Liver (tissue), 9 donors: ENCODE results near the gene METRN. TPM values are rescaled to one million over a fixed set of nuclear protein-coding genes. Genes with fewer than 3 reads are reported as not detected.

ENCODE experiments used
- DNase-seq: peaks from one replicate; pipeline ENCODE4 v3.0.0-alpha.2; 2017; ENCODE audit warnings: low spot score
- H3K27ac ChIP-seq, 2 donors: one replicate each; pipeline ENCODE4 v1.7.0; 2013; ENCODE audit warnings: inconsistent platforms in 2 of 2, low read length in 2 of 2, control low read depth in 1 of 2, low read depth in 1 of 2, mild to moderate bottlenecking in 1 of 2
- H3K27me3 ChIP-seq, 4 donors: one replicate each; pipeline versions ENCODE4 v1.6.1 to v1.7.0; 2013; ENCODE audit warnings: low read length in 3 of 4, inconsistent platforms in 1 of 4, mild to moderate bottlenecking in 1 of 4, moderate library complexity in 1 of 4; ENCODE audit not compliant: control insufficient read depth in 4 of 4, insufficient read depth in 4 of 4
- H3K36me3 ChIP-seq, 4 donors: one replicate each; pipeline versions ENCODE4 v1.6.1 to v1.7.0; 2013; ENCODE audit warnings: low read length in 3 of 4, mild to moderate bottlenecking in 3 of 4, low read depth in 1 of 4, moderate library complexity in 1 of 4; ENCODE audit not compliant: control insufficient read depth in 4 of 4, insufficient read depth in 3 of 4
- H3K4me1 ChIP-seq, 4 donors: one replicate each; pipeline versions ENCODE4 v1.6.1 to v1.7.0; 2013; ENCODE audit warnings: low read length in 3 of 4, mild to moderate bottlenecking in 3 of 4, moderate library complexity in 1 of 4; ENCODE audit not compliant: control insufficient read depth in 4 of 4, insufficient read depth in 4 of 4
- H3K4me3 ChIP-seq, 3 donors: one replicate each; pipeline versions ENCODE4 v1.6.1 to v1.7.0; 2013; ENCODE audit warnings: low read length in 3 of 3, control low read depth in 1 of 3, low read depth in 1 of 3, mild to moderate bottlenecking in 1 of 3
- H3K9ac ChIP-seq, 2 donors: one replicate each; pipeline ENCODE4 v1.7.0; 2013; ENCODE audit warnings: low read length in 2 of 2, mild to moderate bottlenecking in 2 of 2, moderate library complexity in 2 of 2, control low read depth in 1 of 2, low read depth in 1 of 2
- H3K9me3 ChIP-seq, 4 donors: one replicate each; pipeline versions ENCODE4 v1.6.1 to v1.7.0; 2013; ENCODE audit warnings: low read length in 3 of 4; ENCODE audit not compliant: control insufficient read depth in 4 of 4
- ATF3 ChIP-seq: IDR thresholded peaks from 2 replicates; pipeline ENCODE4 v1.6.1; 2016; ENCODE audit warnings: antibody characterized with exemption
- EGR1 ChIP-seq, 2 donors: IDR thresholded peaks; 2 replicates each; pipeline ENCODE4 v1.6.1; 2016 to 2018; ENCODE audit warnings: antibody characterized with exemption in 2 of 2, low read depth in 2 of 2
- FOXA1 ChIP-seq: IDR thresholded peaks from 2 replicates; pipeline ENCODE4 v1.6.1; 2016; ENCODE audit warnings: antibody characterized with exemption
- FOXA2 ChIP-seq: IDR thresholded peaks from 2 replicates; pipeline ENCODE4 v1.6.1; 2016; ENCODE audit warnings: antibody characterized with exemption
- GABPA ChIP-seq, 2 donors: IDR thresholded peaks in 1 of 2; conservative IDR thresholded peaks in 1 of 2; 2 replicates each; pipeline ENCODE4 v1.6.1; 2016; ENCODE audit warnings: antibody characterized with exemption in 2 of 2, mild to moderate bottlenecking in 1 of 2, moderate library complexity in 1 of 2
- HNF4A ChIP-seq, 2 donors: conservative IDR thresholded peaks; 2 replicates each; pipeline ENCODE4 v1.6.1; 2016; ENCODE audit warnings: antibody characterized with exemption in 2 of 2, mild to moderate bottlenecking in 2 of 2
- HNF4G ChIP-seq: IDR thresholded peaks from 2 replicates; pipeline ENCODE4 v1.6.1; 2016; ENCODE audit warnings: antibody characterized with exemption
- JUND ChIP-seq, 2 donors: IDR thresholded peaks; 2 replicates each; pipeline ENCODE4 v1.6.1; 2016; ENCODE audit warnings: antibody characterized with exemption in 2 of 2
- NR2F2 ChIP-seq: IDR thresholded peaks from 2 replicates; pipeline ENCODE4 v1.6.1; 2016; ENCODE audit warnings: antibody characterized with exemption
- RAD21 ChIP-seq, 2 donors: IDR thresholded peaks; 2 replicates each; pipeline ENCODE4 v1.6.1; 2016; ENCODE audit warnings: antibody characterized with exemption in 2 of 2, mild to moderate bottlenecking in 2 of 2
- RXRA ChIP-seq, 2 donors: IDR thresholded peaks; 2 replicates each; pipeline ENCODE4 v1.6.1; 2017 to 2018; ENCODE audit warnings: antibody characterized with exemption in 2 of 2, mild to moderate bottlenecking in 1 of 2
- SP1 ChIP-seq: IDR thresholded peaks from 2 replicates; pipeline ENCODE4 v1.6.1; 2018; ENCODE audit warnings: antibody characterized with exemption, mild to moderate bottlenecking
- TAF1 ChIP-seq: conservative IDR thresholded peaks from 2 replicates; pipeline ENCODE4 v1.6.1; 2016; ENCODE audit warnings: antibody characterized with exemption, mild to moderate bottlenecking
- YY1 ChIP-seq: IDR thresholded peaks from 2 replicates; pipeline ENCODE4 v1.6.1; 2016; ENCODE audit warnings: antibody characterized with exemption, mild to moderate bottlenecking
- ZBTB33 ChIP-seq: IDR thresholded peaks from 2 replicates; pipeline ENCODE4 v1.6.1; 2016; ENCODE audit warnings: antibody characterized with exemption
- WGBS: extraction: QIAGEN DNeasy Blood & Tissue Kit; methylation state at CpG from one replicate; pipeline ENCODE4 v1.1.7; 2013; 5-methylcytosine and 5-hydroxymethylcytosine counted together
- polyA plus RNA-seq, 2 donors: library from polyadenylated mRNA; stranded (reverse) in 1 of 2; unstranded in 1 of 2; fragments of 200-250 nt in 1 of 2; fragments of >200 nt in 1 of 2; fragmentation: Nextera tagmentation in 1 of 2; extraction: Ambion mirVana in 1 of 2; gene quantifications; one replicate each; pipeline versions ENCODE4 v1.2.1 to v1.2.3, GENCODE V29; 2013 to 2015
- total RNA-seq, 2 donors: library from RNA; depleted of rRNA; stranded (reverse); fragments of >200 nt; gene quantifications; one replicate each; pipeline ENCODE4 v1.2.3, GENCODE V29; 2014
- TF ChIP-seq, protein P1 (sequence below): IDR thresholded peaks from 2 replicates; pipeline ENCODE4 v1.6.1; 2016; ENCODE audit warnings: antibody characterized with exemption, mild to moderate bottlenecking
- TF ChIP-seq, protein P2 (sequence below): fragments of 150-350 bp; IDR thresholded peaks from 2 replicates; pipeline ENCODE4 v1.5.1; 2017; ENCODE audit warnings: improper control_type of control experiment, low read depth, low read length; ENCODE audit not compliant: missing input control
- TF ChIP-seq, protein P3 (sequence below): IDR thresholded peaks from 2 replicates; pipeline ENCODE4 v1.6.1; 2016; ENCODE audit warnings: antibody characterized with exemption
- donor health status: healthy.
- donor health status: healthy.
- donor health status: healthy.
- donor health status: healthy.
- donor health status: healthy.

Gene METRN
- total and polyA plus RNA-seq, 4 donors: 4.6 to 22.9 (median 7.1) TPM

- TF ChIP-seq TAF1 (no peak), FOXA1 (no peak), YY1 (no peak), RXRA (IDR thresholded peaks at IDR 0.05) (no peak), HNF4G (no peak)
Measured at GRCh38 chr16:746637-747036, 31.7 kb downstream of the METRN start (continued).

- no peak overlapping the region for H3K4me3 ChIP-seq
- no peak overlapping the region for H3K9ac ChIP-seq
- 80% methylated on average over 39 of the region's 39 CpGs for WGBS
- H3K36me3 ChIP-seq: no peaks in the 10 kb centered on the region
- no peak for DNase-seq
- TF ChIP-seq, protein P1, sequence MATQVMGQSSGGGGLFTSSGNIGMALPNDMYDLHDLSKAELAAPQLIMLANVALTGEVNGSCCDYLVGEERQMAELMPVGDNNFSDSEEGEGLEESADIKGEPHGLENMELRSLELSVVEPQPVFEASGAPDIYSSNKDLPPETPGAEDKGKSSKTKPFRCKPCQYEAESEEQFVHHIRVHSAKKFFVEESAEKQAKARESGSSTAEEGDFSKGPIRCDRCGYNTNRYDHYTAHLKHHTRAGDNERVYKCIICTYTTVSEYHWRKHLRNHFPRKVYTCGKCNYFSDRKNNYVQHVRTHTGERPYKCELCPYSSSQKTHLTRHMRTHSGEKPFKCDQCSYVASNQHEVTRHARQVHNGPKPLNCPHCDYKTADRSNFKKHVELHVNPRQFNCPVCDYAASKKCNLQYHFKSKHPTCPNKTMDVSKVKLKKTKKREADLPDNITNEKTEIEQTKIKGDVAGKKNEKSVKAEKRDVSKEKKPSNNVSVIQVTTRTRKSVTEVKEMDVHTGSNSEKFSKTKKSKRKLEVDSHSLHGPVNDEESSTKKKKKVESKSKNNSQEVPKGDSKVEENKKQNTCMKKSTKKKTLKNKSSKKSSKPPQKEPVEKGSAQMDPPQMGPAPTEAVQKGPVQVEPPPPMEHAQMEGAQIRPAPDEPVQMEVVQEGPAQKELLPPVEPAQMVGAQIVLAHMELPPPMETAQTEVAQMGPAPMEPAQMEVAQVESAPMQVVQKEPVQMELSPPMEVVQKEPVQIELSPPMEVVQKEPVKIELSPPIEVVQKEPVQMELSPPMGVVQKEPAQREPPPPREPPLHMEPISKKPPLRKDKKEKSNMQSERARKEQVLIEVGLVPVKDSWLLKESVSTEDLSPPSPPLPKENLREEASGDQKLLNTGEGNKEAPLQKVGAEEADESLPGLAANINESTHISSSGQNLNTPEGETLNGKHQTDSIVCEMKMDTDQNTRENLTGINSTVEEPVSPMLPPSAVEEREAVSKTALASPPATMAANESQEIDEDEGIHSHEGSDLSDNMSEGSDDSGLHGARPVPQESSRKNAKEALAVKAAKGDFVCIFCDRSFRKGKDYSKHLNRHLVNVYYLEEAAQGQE: no peak
- TF ChIP-seq EGR1 (IDR thresholded peaks at IDR 0.05; ENCODE audit: low read depth in 2 of 2) (no peak), YY1 (no peak), GABPA (IDR thresholded peaks at IDR 0.05 in 1 of 2, conservative IDR thresholded peaks at IDR 0.05 in 1 of 2) (no peak), FOXA1 (no peak), ZBTB33 (no peak), NR2F2 (no peak), ATF3 (no peak), JUND (IDR thresholded peaks at IDR 0.05) (no peak), RAD21 (IDR thresholded peaks at IDR 0.05) (no peak), TAF1 (no peak), SP1 (no peak), FOXA2 (no peak), HNF4G (no peak), RXRA (IDR thresholded peaks at IDR 0.05) (no peak), HNF4A (conservative IDR thresholded peaks at IDR 0.05) (no peak)
- TF ChIP-seq, protein P2, sequence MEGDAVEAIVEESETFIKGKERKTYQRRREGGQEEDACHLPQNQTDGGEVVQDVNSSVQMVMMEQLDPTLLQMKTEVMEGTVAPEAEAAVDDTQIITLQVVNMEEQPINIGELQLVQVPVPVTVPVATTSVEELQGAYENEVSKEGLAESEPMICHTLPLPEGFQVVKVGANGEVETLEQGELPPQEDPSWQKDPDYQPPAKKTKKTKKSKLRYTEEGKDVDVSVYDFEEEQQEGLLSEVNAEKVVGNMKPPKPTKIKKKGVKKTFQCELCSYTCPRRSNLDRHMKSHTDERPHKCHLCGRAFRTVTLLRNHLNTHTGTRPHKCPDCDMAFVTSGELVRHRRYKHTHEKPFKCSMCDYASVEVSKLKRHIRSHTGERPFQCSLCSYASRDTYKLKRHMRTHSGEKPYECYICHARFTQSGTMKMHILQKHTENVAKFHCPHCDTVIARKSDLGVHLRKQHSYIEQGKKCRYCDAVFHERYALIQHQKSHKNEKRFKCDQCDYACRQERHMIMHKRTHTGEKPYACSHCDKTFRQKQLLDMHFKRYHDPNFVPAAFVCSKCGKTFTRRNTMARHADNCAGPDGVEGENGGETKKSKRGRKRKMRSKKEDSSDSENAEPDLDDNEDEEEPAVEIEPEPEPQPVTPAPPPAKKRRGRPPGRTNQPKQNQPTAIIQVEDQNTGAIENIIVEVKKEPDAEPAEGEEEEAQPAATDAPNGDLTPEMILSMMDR: no peak
- TF ChIP-seq, protein P3, sequence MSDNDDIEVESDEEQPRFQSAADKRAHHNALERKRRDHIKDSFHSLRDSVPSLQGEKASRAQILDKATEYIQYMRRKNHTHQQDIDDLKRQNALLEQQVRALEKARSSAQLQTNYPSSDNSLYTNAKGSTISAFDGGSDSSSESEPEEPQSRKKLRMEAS: no peak
- H3K27me3 ChIP-seq: no peaks in the 10 kb centered on the region
- H3K9me3 ChIP-seq: no peaks in the 10 kb centered on the region
- H3K4me1 ChIP-seq: no peaks in the 10 kb centered on the region
- H3K27ac ChIP-seq: no peak overlapping the region
Measured at GRCh38 chr16:747978-748746, 33.2 kb downstream of the METRN start.
